Cardiac fibroblast (primary cell): ENCODE data around the gene HEMK1.
A peak's percentile ranks its signal among the peaks of the same experiment; 100 is the strongest.

Experiments used
- DNase-seq, 2 donors: peaks; one replicate each; pipeline versions ENCODE4 v3.0.0 to v3.0.0-alpha.2; 2010; ENCODE audit warnings: low read depth in 2 of 2
- H3K4me3 ChIP-seq, 2 donors: replicated peaks in 1 of 2; 1 replicate in 1 of 2; 2 replicates in 1 of 2; pipeline ENCODE4 v1.5.1; 2011; ENCODE audit warnings: low read depth in 2 of 2, low read length in 2 of 2, mild to moderate bottlenecking in 2 of 2, moderate library complexity in 1 of 2
- CTCF ChIP-seq: IDR thresholded peaks from one replicate; pipeline ENCODE4 v1.5.1; 2011; ENCODE audit warnings: low read depth, mild to moderate bottlenecking, low read length, inconsistent platforms

HEMK1 gene

GRCh38 chr3:50635066-50635465 is 65.7 kb downstream of the HEMK1 start:
- no peak for TF ChIP-seq CTCF
- H3K4me3 ChIP-seq = no peak overlapping the region
- DNase-seq = no peak

- no peak for DNase-seq
- no peak overlapping the region for H3K4me3 ChIP-seq
- TF ChIP-seq CTCF = no peak
Observed at GRCh38 chr3:50637011-50637410, 67.7 kb downstream of the HEMK1 start.

- DNase-seq = no peak
- no peak overlapping the region for H3K4me3 ChIP-seq
- TF ChIP-seq CTCF = no peak
Observed at GRCh38 chr3:50637945-50638344, 68.6 kb downstream of the HEMK1 start.

- H3K4me3 ChIP-seq = no peak overlapping the region
- TF ChIP-seq CTCF = no peak
- peak; percentile 36 to 53 for DNase-seq
Observed at GRCh38 chr3:50639055-50639494, 69.8 kb downstream of the HEMK1 start.

GRCh38 chr3:50642382-50642781 is 73.1 kb downstream of the HEMK1 start:
- DNase-seq = no peak
- no peak for TF ChIP-seq CTCF
- no peak overlapping the region for H3K4me3 ChIP-seq

- H3K4me3 ChIP-seq = no peak overlapping the region
- TF ChIP-seq CTCF = no peak
- peak in 1 of 2 donors; percentile 36 for DNase-seq
Observed at GRCh38 chr3:50644561-50644960, 75.2 kb downstream of the HEMK1 start.

GRCh38 chr3:50645378-50645777 is 76.1 kb downstream of the HEMK1 start:
- no peak for DNase-seq
- H3K4me3 ChIP-seq = no peak overlapping the region
- TF ChIP-seq CTCF = no peak
